ENCODE measurements around the gene PON2. TPM values are rescaled to one million over a fixed set of nuclear protein-coding genes. Genes with fewer than 3 reads are reported as not detected.

Gene PON2
- total RNA-seq, 1 experiment from 2014 or later, result 44.0 TPM

- Histone ChIP-seq H2AFZ (ENCODE audit: low read depth, low read length, poor library complexity, severe bottlenecking) (no peak overlapping the region), H4K20me1 (ENCODE audit: insufficient read depth) (no peaks in the 10 kb centered on the region), H3K36me3 (ENCODE audit: control insufficient read depth in 1 of 2, insufficient read depth in 2 of 2, low read length in 2 of 2) (peaks cover 4 to 9% of the 10 kb centered on the region in 2 experiments; a peak in 3 of 4 replicates), H3K9me2 (ENCODE audit: insufficient read depth) (no peaks in the 10 kb centered on the region), H3K27ac (ENCODE audit: low read depth, low read length) (no peak overlapping the region), H3K27me3 (ENCODE audit: insufficient read depth, low read length) (no peaks in the 10 kb centered on the region), H3K4me2 (ENCODE audit: low read length) (no peak overlapping the region), H3K79me2 (ENCODE audit: insufficient read depth, low read length) (no peaks in the 10 kb centered on the region), H3K4me3 (replicated peaks in 1 of 2; ENCODE audit: low read depth in 1 of 2, low read length in 2 of 2) (no peak overlapping the region), H3K9ac (ENCODE audit: low read length) (no peak overlapping the region), H3K4me1 (ENCODE audit: control insufficient read depth in 1 of 2, insufficient read depth in 2 of 2, low read length in 2 of 2) (no peaks in the 10 kb centered on the region), H3K9me3 (ENCODE audit: control insufficient read depth in 1 of 2, insufficient read depth in 1 of 2, low read depth in 1 of 2, low read length in 2 of 2) (no peaks in the 10 kb centered on the region)
- BruUV-seq (replicated peaks), result no TSS peak
- DNase-seq (ENCODE audit: low read depth, low spot score) (no peak), ATAC-seq (no peak)
- ChIA-PET CTCF (interaction anchor here (1.1 kb wide), 1 partner anchor 16 kb away, joined by 3 read pairs; the partner anchor contains the start of gene PON3), POLR2A (no interaction called here), RAD21 (ENCODE audit: low non-redundant PET in 1 of 2, low total read pairs in 2 of 2, uncharacterized antibody in 2 of 2, unreplicated experiment in 2 of 2) (no interaction called here)
- TF ChIP-seq TCF7L2 (IDR thresholded peaks at IDR 0.05; ENCODE audit: borderline replicate concordance, extremely low read depth, insufficient read depth, insufficient read length) (no peak), SRF (IDR thresholded peaks at IDR 0.05; ENCODE audit: low read depth) (no peak), POLR2A (IDR thresholded peaks at IDR 0.05; ENCODE audit: borderline replicate concordance, extremely low read depth, insufficient read depth, insufficient read length) (no peak), EZH2 (IDR thresholded peaks at IDR 0.05) (no peak)
- intact Hi-C loops (cut with micrococcal nuclease), result no loop called here
Measured at GRCh38 chr7:95412075-95412474, 22.8 kb downstream of the PON2 start.

GRCh38 chr7:95411666-95412065 is 23.2 kb downstream of the PON2 start:
- CTCF ChIA-PET, result interaction anchor here (1.1 kb wide), 1 partner anchor 16 kb away, joined by 3 read pairs; the partner anchor contains the start of gene PON3
- no peaks in the 10 kb centered on the region for H3K79me2 ChIP-seq (ENCODE audit: insufficient read depth, low read length)
- TF ChIP-seq MAX (IDR thresholded peaks at IDR 0.05) (no peak), SIN3A (IDR thresholded peaks at IDR 0.05; ENCODE audit: low read depth) (no peak), CTCF (IDR thresholded peaks at IDR 0.05 in 2 of 3, conservative IDR thresholded peaks at IDR 0.05 in 1 of 3; ENCODE audit: borderline replicate concordance in 1 of 3, insufficient read depth in 1 of 3, low read depth in 2 of 3, low read length in 2 of 3) (no peak)
- H3K4me1 ChIP-seq (ENCODE audit: control insufficient read depth in 1 of 2, insufficient read depth in 2 of 2, low read length in 2 of 2), result no peaks in the 10 kb centered on the region
- BruUV-seq (replicated peaks), result no TSS peak
- no peak for DNase-seq (ENCODE audit: low read depth, low spot score)
- H3K4me2 ChIP-seq (ENCODE audit: low read length), result no peak overlapping the region
- H3K27ac ChIP-seq (ENCODE audit: low read depth, low read length), result no peak overlapping the region
- peaks cover 4 to 9% of the 10 kb centered on the region in 2 experiments; a peak in 3 of 4 replicates for H3K36me3 ChIP-seq (ENCODE audit: control insufficient read depth in 1 of 2, insufficient read depth in 2 of 2, low read length in 2 of 2)
- POLR2A ChIA-PET, result no interaction called here
- ATAC-seq, result no peak
- no peak overlapping the region for H2AFZ ChIP-seq (ENCODE audit: low read depth, low read length, poor library complexity, severe bottlenecking)
- RAD21 ChIA-PET (ENCODE audit: low non-redundant PET in 1 of 2, low total read pairs in 2 of 2, uncharacterized antibody in 2 of 2, unreplicated experiment in 2 of 2), result no interaction called here
- no peaks in the 10 kb centered on the region for H3K9me2 ChIP-seq (ENCODE audit: insufficient read depth)
- H3K9me3 ChIP-seq (ENCODE audit: control insufficient read depth in 1 of 2, insufficient read depth in 1 of 2, low read depth in 1 of 2, low read length in 2 of 2), result no peaks in the 10 kb centered on the region
- H4K20me1 ChIP-seq (ENCODE audit: insufficient read depth), result no peaks in the 10 kb centered on the region
- no peaks in the 10 kb centered on the region for H3K27me3 ChIP-seq (ENCODE audit: insufficient read depth, low read length)
- no peak overlapping the region for H3K9ac ChIP-seq (ENCODE audit: low read length)
- intact Hi-C loops (cut with micrococcal nuclease), result no loop called here
- no peak overlapping the region for H3K4me3 ChIP-seq (replicated peaks in 1 of 2; ENCODE audit: low read depth in 1 of 2, low read length in 2 of 2)

All from HCT116 (cell line).